GM10266 (cell line): ENCODE data around the gene TBC1D4.
"Not testable (repeated sequence)": the region's sequence is repeated elsewhere in the genome, so short reads cannot be mapped to it uniquely, and the experiment has no call there.

Experiments
- DNase-seq: peaks from one replicate; pipeline ENCODE4 v3.0.0; 2012; ENCODE audit errors: extremely low spot score
- CTCF ChIP-seq: IDR thresholded peaks from 2 replicates; pipeline ENCODE4 v1.5.1; 2012; ENCODE audit warnings: mild to moderate bottlenecking, low read depth; ENCODE audit not compliant: control insufficient read depth, insufficient read depth; ENCODE audit errors: missing control alignments

The TBC1D4 gene

GRCh38 chr13:75250526-75251178 is 231.3 kb downstream of the TBC1D4 start:
- TF ChIP-seq CTCF: no peak
- no peak for DNase-seq

- not testable (repeated sequence) for DNase-seq
Observed at GRCh38 chr13:75245578-75245977, 236.4 kb downstream of the TBC1D4 start.

- not testable (repeated sequence) for DNase-seq
Observed at GRCh38 chr13:75240240-75240639, 241.7 kb downstream of the TBC1D4 start.

GRCh38 chr13:75236774-75237173 is 245.2 kb downstream of the TBC1D4 start:
- no peak for DNase-seq
- TF ChIP-seq CTCF: no peak
